Superior temporal gyrus (tissue), 1 donor: ENCODE measurements around the gene SLC35F1.
A peak's percentile ranks its signal among the peaks of the same experiment; 100 is the strongest.

Experiments
- DNase-seq: peaks from one replicate; pipeline ENCODE4 v3.0.0-alpha.2; 2016; ENCODE audit errors: extremely low spot score

The SLC35F1 gene

DNA sequence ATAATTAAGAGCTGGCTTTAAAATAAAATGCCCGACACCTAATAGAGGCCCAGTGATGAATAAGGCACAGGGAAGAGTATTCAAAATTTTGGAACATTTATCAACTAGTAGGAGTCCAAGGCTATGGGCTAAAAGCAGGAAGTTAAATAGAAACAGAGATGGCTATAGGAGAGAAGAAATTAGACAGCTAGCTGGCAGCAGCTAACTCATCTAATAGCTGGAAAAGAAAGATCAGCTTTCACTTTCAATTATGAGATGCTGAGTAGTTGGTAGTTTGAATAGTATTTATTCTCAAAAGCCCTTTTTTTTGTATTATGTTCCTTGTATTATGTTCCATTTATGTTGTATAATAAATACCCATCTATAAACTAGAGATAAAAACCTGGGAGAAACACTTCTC is 215.7 kb downstream of the SLC35F1 start:
- DNase-seq = no peak

DNA sequence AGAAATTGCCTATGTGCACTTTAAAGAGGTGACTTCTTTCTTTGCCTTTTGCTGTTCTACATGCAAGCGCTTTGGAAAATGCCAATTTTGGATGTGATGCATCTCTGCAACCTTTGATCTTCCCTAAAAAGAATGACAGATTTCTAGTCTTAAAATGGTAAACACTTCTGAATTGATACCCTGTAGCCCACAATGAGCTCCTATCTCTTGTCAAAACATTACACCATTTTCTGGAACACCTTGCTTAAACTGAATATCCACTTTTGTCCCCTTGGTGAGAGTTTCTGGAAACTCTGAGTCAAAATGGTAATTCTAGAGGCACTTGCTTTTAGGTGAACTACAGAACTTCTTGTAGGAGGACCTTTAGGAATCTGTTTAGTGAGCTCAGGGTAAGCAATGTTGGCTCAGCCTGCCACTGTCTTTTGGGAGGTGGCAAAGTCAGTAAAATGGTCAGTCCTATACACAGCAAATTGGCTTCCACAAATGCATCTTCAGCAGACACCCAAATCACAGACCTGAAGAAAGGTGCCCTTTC is 216.5 kb downstream of the SLC35F1 start:
- DNase-seq = no peak

DNA sequence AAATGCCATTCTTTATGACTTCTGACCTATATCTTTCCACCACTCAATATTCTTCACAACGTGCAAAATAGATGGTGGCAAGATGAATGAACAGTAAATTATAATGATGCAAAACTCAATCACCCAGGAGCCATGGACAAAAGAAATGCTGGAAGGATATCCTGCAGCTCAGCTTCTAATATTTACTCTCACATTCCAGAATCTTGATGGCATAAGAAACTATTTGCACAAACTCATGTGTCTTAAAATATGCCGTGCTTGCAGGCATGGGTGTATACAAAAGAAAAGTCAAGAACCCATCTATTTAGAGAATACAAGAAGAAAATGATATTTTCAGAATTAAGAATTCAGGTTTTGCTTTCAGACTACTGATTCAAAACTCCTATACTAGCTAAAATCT is 217.8 kb downstream of the SLC35F1 start:
- DNase-seq = no peak

DNA sequence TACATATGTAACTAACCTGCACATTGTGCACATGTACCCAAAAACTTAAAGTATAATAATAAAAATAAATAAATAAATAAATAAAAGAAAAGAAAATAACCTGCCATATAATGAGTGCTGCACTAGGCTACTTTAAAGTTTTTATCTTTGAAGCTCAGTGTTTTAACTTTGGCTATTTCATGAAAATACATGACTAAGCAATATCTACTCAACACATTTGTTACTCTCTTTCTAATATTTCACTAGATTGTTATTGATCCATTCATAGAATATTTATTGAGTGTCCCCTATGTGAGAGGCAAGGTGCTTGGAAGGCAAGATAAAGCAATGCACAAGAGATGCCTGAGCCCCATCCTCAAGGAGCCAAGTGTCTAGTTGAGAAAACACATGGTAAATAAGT is 221.7 kb downstream of the SLC35F1 start:
- DNase-seq = no peak

DNA sequence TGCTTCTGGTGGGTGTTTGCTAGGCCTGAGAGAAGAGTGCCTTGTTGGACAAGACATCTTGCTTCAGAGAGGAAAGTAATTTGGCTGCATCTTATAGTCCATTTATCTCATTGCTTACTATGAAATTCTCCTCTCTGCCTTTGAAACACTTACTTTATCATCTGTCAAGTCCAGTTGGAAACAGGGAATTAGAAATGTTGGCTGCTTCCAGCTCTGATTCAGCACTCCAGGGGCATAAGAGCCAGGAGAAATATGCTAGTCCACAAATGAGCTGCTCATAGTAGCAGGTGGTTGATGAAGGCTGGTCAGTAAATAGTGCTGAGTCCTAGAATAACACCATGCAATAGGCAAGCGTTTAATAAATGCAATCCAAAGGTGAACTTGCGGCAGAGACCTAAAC is 227.1 kb downstream of the SLC35F1 start:
- no peak for DNase-seq

DNA sequence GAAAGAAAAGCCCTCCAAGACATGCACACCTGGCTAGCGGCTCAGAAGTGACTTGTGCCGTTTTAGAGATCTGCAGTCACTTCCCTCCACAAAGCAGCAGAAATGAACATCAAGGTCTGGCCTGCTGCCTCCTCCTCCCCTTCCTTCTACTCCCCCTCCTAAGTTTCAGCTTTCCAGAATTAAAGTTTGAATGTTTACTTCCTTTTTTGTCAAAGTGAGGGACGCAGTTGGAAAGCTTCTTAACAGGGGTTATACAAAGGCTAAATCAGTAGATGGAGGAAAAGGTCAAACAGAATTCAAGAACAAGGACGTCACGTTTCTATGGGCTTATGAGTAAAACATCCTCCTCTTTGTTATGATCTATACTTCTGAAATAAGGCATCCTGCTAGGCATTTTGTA is 227.7 kb downstream of the SLC35F1 start:
- no peak for DNase-seq

DNA sequence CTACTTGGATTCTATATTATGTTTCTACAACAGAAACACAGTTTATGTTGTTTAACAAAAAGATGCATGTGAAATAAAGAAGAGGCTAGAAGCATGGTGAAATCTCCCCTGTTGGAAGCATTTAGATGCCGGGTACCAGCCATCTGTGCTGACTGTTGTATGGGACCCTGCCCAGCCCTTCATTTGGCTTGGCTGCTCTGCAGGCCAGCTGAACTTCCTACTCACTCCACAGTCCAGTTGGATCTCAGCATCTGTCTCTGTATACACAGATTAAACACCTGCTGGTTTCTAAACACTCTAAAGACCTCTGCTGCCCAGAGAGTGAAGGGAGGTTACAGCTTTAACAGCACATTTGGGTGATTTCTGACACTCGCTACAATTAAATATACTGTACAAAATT is 228.3 kb downstream of the SLC35F1 start:
- DNase-seq = no peak

DNA sequence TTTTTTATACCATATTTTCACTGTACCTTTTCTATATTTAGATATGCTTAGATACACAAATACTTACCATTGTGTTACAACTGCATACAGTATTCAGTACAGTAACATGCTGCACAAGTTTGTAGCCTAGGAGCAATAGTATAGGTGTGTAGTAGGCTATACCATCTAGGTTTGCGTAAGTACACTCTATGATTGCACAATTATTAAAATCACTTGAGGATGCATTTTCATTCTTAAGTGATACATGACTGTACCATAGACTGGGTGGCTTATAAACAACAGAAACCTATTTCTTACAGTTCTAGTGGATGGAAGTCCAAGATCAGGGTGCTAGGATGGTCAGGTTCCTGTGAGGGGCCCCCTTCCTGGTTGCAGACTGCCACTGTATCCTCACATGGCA is 234.1 kb downstream of the SLC35F1 start:
- DNase-seq = no peak

DNA sequence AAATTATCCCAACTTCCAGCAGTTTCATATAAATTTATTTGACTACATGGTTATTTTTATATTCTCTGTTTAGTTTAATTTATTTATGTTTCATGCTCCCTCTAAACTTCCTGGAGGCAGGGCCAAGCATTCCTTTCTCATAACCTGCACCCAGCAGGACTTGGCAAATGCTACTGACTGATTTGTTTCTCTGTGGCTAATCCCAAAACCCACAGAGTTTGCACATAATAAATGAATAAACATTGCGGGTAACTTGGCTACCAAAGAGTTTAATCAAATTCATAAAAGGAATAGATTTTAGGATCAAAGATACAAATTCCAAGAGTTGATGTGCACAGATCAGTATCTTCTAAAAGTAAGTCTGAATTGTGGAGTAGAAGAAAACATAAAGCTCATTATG is 239.5 kb downstream of the SLC35F1 start:
- DNase-seq = no peak

DNA sequence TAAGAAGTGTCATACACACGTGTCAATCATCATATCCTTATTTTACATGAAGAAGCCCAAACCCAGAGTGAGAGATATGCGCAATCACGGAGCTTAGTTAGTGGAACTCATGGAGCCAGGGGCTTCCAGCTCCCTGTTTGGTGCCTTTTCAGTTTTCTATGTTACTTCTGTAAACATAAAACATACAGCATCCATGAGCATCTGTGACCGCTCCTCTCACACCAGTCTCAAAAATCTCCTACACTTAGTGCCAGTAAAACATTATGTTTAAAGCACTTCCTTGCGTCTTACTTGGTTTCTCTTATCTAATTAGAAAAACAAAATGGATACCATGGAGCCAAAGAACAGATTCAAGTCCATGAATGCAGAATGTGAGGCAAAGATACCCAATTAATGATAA is 240.4 kb downstream of the SLC35F1 start:
- no peak for DNase-seq

DNA sequence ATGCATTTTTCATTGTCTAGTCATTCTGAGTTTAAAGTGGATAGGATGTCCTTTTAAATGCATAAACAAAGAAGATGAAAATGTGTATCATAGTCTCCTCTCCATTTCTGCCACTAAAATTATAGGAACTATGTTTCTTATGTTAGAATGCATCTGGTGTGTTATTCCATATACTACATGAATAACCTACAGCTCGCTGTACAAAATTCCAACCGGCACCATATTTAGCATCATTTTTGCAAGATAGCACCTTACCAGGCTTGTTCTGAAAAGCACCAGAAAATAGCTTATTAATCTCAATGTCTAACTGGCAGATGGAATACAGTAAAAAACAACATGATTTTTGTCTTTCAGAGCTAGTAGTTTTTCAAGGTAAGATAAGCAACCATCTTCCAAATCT is 241.5 kb downstream of the SLC35F1 start:
- peak; percentile 60 for DNase-seq

DNA sequence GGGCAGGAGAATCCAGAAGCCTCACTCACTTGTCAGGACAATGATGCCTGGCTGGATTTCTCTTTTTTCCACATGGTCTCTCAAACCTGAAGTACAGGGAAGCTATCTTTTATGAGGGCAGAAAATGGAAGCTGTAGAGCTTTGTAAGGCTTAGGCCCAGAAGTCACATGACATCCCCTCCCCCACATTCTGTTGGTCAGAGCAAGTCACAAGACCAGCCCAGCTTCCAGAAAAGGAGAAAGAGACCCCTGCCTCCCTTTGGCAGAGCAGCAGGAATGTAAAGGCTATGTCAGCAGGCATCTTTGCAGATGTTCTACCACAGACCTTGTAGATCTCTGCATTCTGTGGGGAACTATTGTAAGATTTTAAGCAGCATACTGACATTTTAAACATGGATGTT is 245.5 kb downstream of the SLC35F1 start:
- no peak for DNase-seq

DNA sequence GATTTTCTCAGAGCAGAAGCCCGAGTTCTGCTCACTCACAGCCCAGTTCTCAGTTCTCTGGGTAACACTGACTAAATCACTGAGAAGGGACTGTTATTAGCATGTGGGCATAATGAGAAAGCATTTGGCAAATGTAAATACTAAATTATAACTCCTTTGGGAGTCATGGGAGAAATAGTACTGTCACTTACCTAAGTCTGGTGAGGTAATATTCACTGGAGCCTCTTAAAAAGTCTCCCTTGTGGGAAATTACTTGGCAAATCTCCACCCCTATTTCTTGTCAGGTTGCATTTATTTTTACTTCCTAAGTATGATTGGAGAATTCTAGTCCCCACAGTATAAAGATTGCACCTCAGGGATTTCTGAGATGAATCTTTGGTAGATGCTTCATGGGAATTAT is 254.3 kb downstream of the SLC35F1 start:
- no peak for DNase-seq

DNA sequence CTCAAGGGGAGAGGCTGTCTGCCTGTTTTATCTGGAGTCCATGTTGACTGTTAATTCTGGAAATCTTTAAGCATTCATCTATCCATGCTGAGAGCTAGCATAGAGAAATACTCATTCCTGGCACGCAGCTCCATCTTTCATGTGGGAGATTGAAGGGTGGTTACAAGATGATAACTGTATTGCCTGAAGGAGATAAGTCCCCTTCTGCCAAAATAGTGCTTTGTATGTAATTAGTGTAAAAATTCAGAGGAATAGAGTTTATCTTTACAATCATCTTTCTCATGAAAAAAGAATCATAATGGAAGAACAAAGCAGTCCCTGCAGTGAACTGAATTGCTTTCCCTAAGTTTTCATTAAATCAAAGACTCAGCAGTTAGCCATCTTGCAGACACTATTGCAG is 256.5 kb downstream of the SLC35F1 start:
- no peak for DNase-seq

DNA sequence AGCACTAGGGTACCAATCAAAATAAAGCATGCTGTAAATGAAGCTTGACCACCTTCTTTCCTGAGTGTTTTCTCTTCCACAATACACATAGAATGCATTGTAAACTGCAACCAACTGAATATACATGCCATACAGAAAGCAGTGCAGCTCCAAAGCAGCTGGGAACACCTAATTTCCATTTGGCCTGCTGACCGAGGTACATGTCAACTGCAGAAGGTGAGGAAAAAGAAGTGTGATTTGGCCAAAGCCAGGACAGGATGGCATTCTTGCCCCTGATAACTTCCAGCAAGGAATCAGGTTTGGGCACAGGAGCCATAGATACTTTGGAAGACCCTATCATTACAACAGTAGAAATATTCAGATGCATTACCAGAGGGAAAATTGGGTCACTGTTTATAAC is 258.4 kb downstream of the SLC35F1 start:
- DNase-seq = no peak

DNA sequence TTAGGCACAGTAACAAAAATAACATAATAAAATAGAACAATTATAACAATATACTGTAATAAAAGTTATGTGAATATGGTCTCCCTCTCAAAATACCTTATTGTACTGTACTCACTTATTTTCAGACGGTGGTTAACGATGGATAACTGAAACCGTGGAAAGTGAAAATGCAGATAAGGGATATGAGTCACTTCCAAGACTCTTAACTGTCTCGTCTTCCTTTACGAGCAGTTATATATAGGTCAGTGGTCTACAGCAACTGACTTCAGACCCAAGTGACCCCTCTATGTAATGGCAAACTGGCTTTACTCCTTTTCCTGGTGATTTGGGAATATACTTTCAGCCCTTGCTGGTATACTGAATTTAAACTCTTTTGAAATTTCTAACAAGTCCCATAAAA is 261.4 kb downstream of the SLC35F1 start:
- no peak for DNase-seq

DNA sequence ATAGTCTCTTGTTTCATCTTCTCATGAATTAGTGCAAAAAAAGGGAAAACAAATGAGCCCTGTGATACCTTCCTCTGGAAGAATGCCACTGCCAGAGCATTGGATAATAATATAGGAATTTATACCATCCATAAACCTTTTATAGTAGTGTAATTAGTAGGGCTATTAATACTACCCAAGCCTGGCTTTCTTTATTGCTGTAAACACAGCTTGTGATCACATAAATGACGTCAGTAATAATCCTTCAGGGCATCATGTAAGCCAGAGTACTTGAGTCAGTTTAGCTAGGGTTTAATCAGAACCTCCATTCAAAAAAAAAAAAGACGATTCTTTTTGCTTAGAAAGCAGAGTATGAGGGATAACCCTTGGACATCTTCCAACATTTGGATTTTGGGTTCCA is 264.8 kb downstream of the SLC35F1 start:
- no peak for DNase-seq

DNA sequence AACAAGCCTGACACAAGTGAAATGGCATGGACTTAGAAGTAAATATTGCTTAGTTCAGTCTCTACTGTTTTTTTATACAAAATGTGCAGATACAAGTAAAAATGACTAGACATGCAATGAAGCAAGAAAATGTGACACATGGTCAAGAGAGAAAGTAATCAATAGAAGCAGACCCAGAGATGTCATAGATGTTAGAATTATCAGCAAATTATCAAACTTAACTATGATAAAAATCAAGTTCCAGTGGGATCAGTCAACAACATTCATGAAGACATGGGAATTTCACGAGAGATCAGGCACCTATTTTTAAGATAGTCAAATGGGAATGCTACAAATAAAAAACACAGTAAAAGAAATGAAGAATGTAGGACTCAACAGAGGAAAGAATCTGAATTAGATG is 267.0 kb downstream of the SLC35F1 start:
- DNase-seq = no peak

DNA sequence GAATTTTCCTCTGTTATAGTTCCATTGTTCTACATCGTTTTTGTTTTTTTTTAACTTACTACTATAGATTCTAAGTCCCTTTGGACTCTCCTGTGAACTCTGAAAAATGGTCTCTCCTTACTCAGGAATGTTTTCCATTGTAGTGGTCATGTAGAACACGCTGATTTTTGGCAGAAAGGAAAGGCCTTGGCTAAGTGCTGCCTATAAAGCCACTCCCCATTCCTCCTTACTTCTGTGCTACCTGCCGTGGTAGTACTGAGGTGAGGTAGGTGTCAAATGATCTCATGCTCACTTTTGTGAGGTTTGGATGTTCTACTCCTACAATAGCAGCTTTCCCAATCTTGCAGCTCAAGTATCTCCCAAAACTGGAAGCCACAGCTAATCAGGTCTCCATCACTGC is 270.7 kb downstream of the SLC35F1 start:
- no peak for DNase-seq

DNA sequence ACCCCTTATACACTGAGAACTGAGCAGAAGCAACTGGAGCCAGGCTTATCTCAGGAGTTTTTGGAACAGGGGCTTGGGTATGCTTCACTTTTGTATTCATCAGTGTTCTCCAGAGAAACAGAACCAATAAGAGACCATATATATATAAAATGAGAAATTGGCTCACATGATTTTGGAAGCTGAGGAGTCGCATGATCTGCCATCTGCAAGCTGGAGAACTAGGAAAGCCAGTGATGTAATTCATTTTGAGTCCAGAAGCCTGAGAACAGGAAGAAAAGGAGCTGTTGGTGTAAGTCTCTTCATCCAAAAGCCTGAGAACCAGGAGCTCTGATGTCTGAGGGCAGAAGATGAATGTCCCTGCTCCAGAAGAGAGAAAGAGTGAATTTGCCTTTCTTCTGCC is 272.0 kb downstream of the SLC35F1 start:
- DNase-seq = peak; percentile 59

DNA sequence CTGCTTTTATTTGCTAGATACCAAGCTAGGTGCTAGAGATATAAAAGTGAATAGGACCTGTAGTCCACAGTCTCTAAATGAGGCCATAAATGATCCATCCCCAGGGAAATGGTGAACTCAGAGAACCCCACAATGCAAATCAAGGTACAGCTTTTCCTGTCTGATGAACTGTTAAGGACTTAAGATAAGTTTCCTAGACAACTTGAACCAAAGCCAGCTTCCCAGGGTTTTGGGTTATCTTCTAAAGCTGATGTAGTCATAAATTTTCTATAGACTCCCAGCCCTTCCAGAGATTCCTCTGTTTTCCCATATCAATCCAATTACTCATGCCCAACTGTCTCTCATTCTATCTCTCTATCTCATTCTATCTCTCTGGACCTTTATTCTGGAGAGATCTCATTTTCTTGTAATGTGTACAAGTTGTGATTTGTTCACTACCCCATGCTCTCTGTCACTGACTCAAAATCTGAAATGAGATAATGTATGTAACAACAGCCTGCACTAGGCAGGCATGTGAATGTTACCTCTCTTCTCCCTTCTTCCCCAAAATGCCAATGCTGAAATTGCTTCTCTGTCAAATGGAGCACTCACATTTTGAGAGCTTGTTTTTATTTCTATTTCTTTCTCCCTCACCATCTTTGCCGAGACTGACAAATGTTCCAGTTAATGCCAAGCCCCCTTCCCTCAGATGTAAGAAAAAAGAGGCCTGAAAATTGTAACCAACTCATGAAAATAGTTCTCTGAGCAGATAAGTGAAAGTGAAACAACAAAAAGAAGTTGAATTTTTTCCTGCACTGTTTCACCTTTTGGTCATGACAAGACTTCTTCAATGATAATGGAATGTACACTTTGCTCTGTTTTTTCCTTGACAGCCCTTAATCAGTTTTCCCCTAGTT is 279.9 kb downstream of the SLC35F1 start:
- no peak for DNase-seq

DNA sequence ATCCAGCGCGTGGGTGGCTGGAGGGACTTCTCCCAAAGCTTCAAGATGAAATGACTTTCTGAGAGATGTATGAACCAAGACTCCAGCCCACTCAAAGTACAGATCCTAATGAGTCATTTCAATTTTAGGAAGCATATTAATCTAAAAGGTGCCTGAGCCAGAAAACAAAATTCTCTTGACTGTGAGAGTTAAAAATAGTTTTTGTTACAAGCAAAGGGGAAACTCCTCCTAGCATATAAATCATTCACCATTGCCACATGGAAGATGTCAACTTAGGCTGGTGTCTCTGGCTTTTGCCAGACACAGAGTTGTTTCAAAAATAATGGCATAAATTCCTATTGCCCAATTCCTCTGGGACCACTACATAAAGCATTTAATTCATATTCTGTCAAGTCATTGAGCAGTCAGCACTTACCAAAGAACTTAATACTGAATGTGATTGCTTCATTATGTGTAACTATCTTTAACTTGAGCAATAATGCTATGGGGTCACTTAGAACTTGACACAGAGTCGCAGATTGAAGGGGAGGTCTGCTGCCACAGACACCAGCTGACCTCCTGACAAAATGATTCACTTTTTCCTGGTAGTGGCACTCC is 280.6 kb downstream of the SLC35F1 start:
- DNase-seq = peak; percentile 59

DNA sequence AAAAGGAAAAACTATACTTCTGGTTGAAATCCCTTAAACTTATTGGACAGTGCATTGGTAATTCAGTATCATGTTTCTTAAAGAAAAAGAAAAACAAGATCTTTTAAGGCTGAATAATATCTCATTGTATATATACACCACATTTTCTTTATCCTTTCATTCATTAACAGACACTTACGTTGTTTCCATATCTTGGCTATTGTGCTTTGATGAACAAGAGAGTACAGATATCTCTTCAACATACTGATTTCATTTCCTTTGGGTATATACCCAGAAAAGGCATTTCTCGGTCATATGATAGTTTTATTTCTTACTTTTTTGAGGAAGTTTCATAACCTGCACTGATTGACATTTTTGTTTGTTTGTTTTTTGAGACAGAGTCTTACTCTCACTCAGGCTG is 281.5 kb downstream of the SLC35F1 start:
- DNase-seq = no peak
